Activated T-cell treated with anti-CD3 and anti-CD28 coated beads, Interleukin-2, amount 50 U/mL, for 72 hours (primary cell): Measurements from ENCODE around the gene OR5A2. TPM values are rescaled to one million over a fixed set of nuclear protein-coding genes. Genes with fewer than 3 reads are reported as not detected.
A peak's percentile ranks its signal among the peaks of the same experiment; 100 is the strongest.
"Not testable (repeated sequence)": the region's sequence is repeated elsewhere in the genome, so short reads cannot be mapped to it uniquely, and the experiment has no call there.

Experiments used
- ATAC-seq, 2 donors: fragments of 150-1000 bp; cut with Tn5 transposase; replicated peaks in 1 of 2; 2 replicates each; pipeline ENCODE4 v1.10.0; 2021; ENCODE audit warnings: moderate library complexity in 2 of 2, mild to moderate bottlenecking in 1 of 2
- DNase-seq, 2 donors: peaks; one replicate each; pipeline ENCODE4 v3.0.0; 2021 to 2022; ENCODE audit warnings: mixed read lengths in 1 of 2
- H3K27ac Mint-ChIP-seq: one replicate; pipeline ENCODE4 v1.8.0; 2022; ENCODE audit warnings: mild to moderate bottlenecking, moderate library complexity, mixed read lengths
- H3K27me3 Mint-ChIP-seq: one replicate; pipeline ENCODE4 v1.8.0; 2022; ENCODE audit warnings: low read depth, mixed read lengths
- H3K36me3 Mint-ChIP-seq, 2 donors: one replicate each; pipeline ENCODE4 v1.8.0; 2022; ENCODE audit warnings: mixed read lengths in 2 of 2, mild to moderate bottlenecking in 1 of 2; ENCODE audit not compliant: insufficient read depth in 2 of 2
- H3K4me1 Mint-ChIP-seq: one replicate; pipeline ENCODE4 v1.8.0; 2022; ENCODE audit warnings: low read depth, mixed read lengths
- H3K4me3 Mint-ChIP-seq, 2 donors: one replicate each; pipeline ENCODE4 v1.8.0; 2022; ENCODE audit warnings: mild to moderate bottlenecking in 2 of 2, mixed read lengths in 2 of 2, moderate library complexity in 2 of 2
- H3K9me3 Mint-ChIP-seq, 2 donors: one replicate each; pipeline ENCODE4 v1.8.0; 2022; ENCODE audit warnings: mixed read lengths in 2 of 2
- total RNA-seq, 2 donors: library from RNA; stranded (reverse); gene quantifications; one replicate each; pipeline ENCODE4 v1.2.3, GENCODE V29; 2022

OR5A2 gene
- not detected for total RNA-seq

- Mint-ChIP-seq H3K36me3 (no peaks in the 10 kb centered on the region), H3K27ac (no peak within 1 kb of the TSS), H3K27me3 (peaks cover 20% of the 10 kb centered on the region), H3K9me3 (no peaks in the 10 kb centered on the region), H3K4me1 (no peaks in the 10 kb centered on the region), H3K4me3 (no peak within 1 kb of the TSS)
- ATAC-seq (no peak), DNase-seq (no peak)
Observed at GRCh38 chr11:59426361-59427067, at the start of gene OR5A2. Gene OR5A2 (minus strand): TSS chr11:59426413. CDS start chr11:59422953, 3,460 bp downstream.

GRCh38 chr11:59475176-59475575 is 49.0 kb upstream of the OR5A2 start:
- Mint-ChIP-seq H3K27ac (no peak overlapping the region), H3K4me3 (no peak overlapping the region), H3K9me3 (no peaks in the 10 kb centered on the region), H3K4me1 (no peaks in the 10 kb centered on the region), H3K36me3 (no peaks in the 10 kb centered on the region), H3K27me3 (peaks cover 25% of the 10 kb centered on the region)
- DNase-seq (no peak), ATAC-seq (no peak)

- peaks cover 21% of the 10 kb centered on the region for H3K27me3 Mint-ChIP-seq
- no peaks in the 10 kb centered on the region for H3K36me3 Mint-ChIP-seq
- H3K27ac Mint-ChIP-seq = no peak within 1 kb of the TSS
- no peak within 1 kb of the TSS for H3K4me3 Mint-ChIP-seq
- no peaks in the 10 kb centered on the region for H3K4me1 Mint-ChIP-seq
- H3K9me3 Mint-ChIP-seq = no peaks in the 10 kb centered on the region
- ATAC-seq (no peak), DNase-seq (no peak)
Observed at GRCh38 chr11:59473015-59473414, 46.8 kb upstream of the OR5A2 start, which contains the start of gene OR4D10. Gene OR4D10 (plus strand): TSS chr11:59473315. CDS start chr11:59477430, 4,115 bp downstream.

GRCh38 chr11:59463190-59463641 is 37.0 kb upstream of the OR5A2 start:
- H3K4me1 Mint-ChIP-seq = no peaks in the 10 kb centered on the region

GRCh38 chr11:59459916-59460315 is 33.7 kb upstream of the OR5A2 start:
- Mint-ChIP-seq H3K4me1 (no peaks in the 10 kb centered on the region), H3K36me3 (no peaks in the 10 kb centered on the region), H3K4me3 (no peak overlapping the region), H3K9me3 (no peaks in the 10 kb centered on the region), H3K27ac (no peak overlapping the region), H3K27me3 (peaks cover 29% of the 10 kb centered on the region)
- ATAC-seq (no peak), DNase-seq (no peak)

More at GRCh38 chr11:59463190-59463641, 37.0 kb upstream of the OR5A2 start:
- Mint-ChIP-seq H3K27me3 (peaks cover 20% of the 10 kb centered on the region), H3K36me3 (no peaks in the 10 kb centered on the region), H3K4me3 (no peak overlapping the region), H3K27ac (no peak overlapping the region), H3K9me3 (no peaks in the 10 kb centered on the region)
- DNase-seq = no peak
- ATAC-seq = no peak

GRCh38 chr11:59456661-59457060 is 30.4 kb upstream of the OR5A2 start, which contains the start of gene OR4D6:
Gene OR4D6 (plus strand): TSS chr11:59456961. CDS start chr11:59456961, 0 bp downstream.
- Mint-ChIP-seq H3K4me3 (no peak within 1 kb of the TSS), H3K4me1 (no peaks in the 10 kb centered on the region), H3K9me3 (no peaks in the 10 kb centered on the region), H3K27ac (no peak within 1 kb of the TSS), H3K36me3 (no peaks in the 10 kb centered on the region), H3K27me3 (peaks cover 10% of the 10 kb centered on the region)
- DNase-seq (no peak), ATAC-seq (no peak)

DNA sequence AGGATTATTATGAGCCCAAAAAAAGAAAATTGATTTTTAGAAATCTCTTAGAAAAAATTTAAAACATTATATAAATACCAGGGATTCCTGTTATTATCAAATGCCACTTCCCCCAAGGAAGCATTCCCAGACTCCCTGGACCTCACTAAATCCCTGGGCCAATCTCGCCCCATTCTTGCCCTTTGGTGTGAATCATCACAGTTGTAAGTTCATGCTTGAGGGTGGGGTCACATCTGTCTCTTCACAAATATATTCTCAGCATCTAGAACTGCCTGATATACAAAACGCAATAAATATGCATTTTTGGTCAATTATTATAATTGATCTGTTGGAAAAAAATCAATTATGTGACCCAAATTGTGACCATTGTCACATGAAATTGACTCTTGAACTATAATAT is 22.3 kb upstream of the OR5A2 start:
- no peak overlapping the region for H3K4me3 Mint-ChIP-seq
- no peaks in the 10 kb centered on the region for H3K4me1 Mint-ChIP-seq
- no peak overlapping the region for H3K27ac Mint-ChIP-seq
- peaks cover 5% of the 10 kb centered on the region for H3K27me3 Mint-ChIP-seq
- no peak for DNase-seq
- no peak for ATAC-seq
- peaks cover 0 to 4% of the 10 kb centered on the region in 2 donors for H3K9me3 Mint-ChIP-seq
- H3K36me3 Mint-ChIP-seq = peaks cover 0 to 2% of the 10 kb centered on the region in 2 donors

DNA sequence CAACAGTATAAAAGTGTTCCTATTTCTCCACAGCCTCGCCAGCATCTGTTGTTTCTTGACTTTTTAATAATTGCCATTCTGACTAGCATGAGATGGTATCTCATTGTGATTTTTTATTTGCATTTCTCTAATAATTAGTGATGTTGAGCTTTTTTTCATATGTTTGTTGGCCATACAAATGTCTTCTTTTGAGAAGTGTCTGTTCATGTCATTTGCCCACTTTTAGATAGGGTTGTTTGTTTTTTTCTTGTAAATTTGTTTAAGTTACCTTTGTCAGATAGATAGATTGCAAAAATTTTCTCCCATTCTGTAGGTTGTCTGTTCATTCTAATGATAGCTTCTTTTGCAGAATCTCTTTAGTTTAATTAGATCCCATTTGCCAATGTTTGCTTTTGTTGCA is 19.4 kb upstream of the OR5A2 start:
- not testable (repeated sequence) for ATAC-seq

GRCh38 chr11:59437770-59438169 is 11.6 kb upstream of the OR5A2 start:
- ATAC-seq (no peak), DNase-seq (no peak)
- Mint-ChIP-seq H3K4me1 (no peaks in the 10 kb centered on the region), H3K4me3 (no peak overlapping the region), H3K36me3 (no peaks in the 10 kb centered on the region), H3K27me3 (peaks cover 7% of the 10 kb centered on the region), H3K9me3 (no peaks in the 10 kb centered on the region), H3K27ac (no peak overlapping the region)

More for the DNA sequence above, 19.4 kb upstream of the OR5A2 start:
- H3K4me1 Mint-ChIP-seq, H3K36me3 Mint-ChIP-seq, DNase-seq, H3K27ac Mint-ChIP-seq, H3K4me3 Mint-ChIP-seq, H3K27me3 Mint-ChIP-seq, H3K9me3 Mint-ChIP-seq: not testable (repeated sequence)

- H3K9me3 Mint-ChIP-seq = no peaks in the 10 kb centered on the region
- peaks cover 22% of the 10 kb centered on the region for H3K27me3 Mint-ChIP-seq
- ATAC-seq (no peak), DNase-seq (no peak)
- no peaks in the 10 kb centered on the region for H3K36me3 Mint-ChIP-seq
- no peaks in the 10 kb centered on the region for H3K4me1 Mint-ChIP-seq
- no peak within 1 kb of the TSS for H3K27ac Mint-ChIP-seq
- no peak within 1 kb of the TSS for H3K4me3 Mint-ChIP-seq
Observed at GRCh38 chr11:59436169-59436568, 10.0 kb upstream of the OR5A2 start, which contains the start of gene OR5A1. Gene OR5A1 (plus strand): TSS chr11:59436469. CDS start chr11:59443169, 6,700 bp downstream.

- no peaks in the 10 kb centered on the region for H3K36me3 Mint-ChIP-seq
- peak; percentile 36 to 52 for DNase-seq
Observed at GRCh38 chr11:59429924-59430516, 3.8 kb upstream of the OR5A2 start.

DNA sequence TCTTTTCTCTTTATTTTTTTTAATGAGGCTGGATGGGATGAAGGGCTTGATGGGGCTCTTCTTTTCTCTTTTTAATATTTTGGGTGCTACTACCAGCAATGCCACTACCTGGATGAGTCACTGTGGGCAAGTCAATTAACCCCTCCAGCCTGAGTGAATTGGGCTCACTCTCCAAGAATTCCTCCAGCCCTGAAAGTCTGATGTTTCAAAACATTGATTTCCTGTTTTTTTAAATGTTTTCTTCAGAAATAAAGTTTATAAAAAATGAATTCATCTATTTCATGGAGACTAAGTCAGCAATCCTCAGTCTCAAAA is 812 bp upstream of the OR5A2 start:
- Mint-ChIP-seq H3K27ac (no peak overlapping the region), H3K4me1 (no peaks in the 10 kb centered on the region), H3K9me3 (no peaks in the 10 kb centered on the region), H3K27me3 (peaks cover 25% of the 10 kb centered on the region), H3K4me3 (no peak overlapping the region), H3K36me3 (no peaks in the 10 kb centered on the region)
- ATAC-seq (no peak), DNase-seq (no peak)

More at GRCh38 chr11:59429924-59430516, 3.8 kb upstream of the OR5A2 start:
- H3K9me3 Mint-ChIP-seq = no peaks in the 10 kb centered on the region
- no peak overlapping the region for H3K4me3 Mint-ChIP-seq
- no peak overlapping the region for H3K27ac Mint-ChIP-seq
- H3K27me3 Mint-ChIP-seq = peaks cover 33% of the 10 kb centered on the region
- H3K4me1 Mint-ChIP-seq = no peaks in the 10 kb centered on the region
- ATAC-seq = peak; percentile 45 to 55

- no peak for ATAC-seq
Observed at GRCh38 chr11:59425131-59425530, 1.1 kb downstream of the OR5A2 start.

More at GRCh38 chr11:59425131-59425530, 1.1 kb downstream of the OR5A2 start:
- Mint-ChIP-seq H3K4me1 (no peaks in the 10 kb centered on the region), H3K4me3 (no peak overlapping the region), H3K9me3 (no peaks in the 10 kb centered on the region), H3K36me3 (no peaks in the 10 kb centered on the region), H3K27ac (no peak overlapping the region), H3K27me3 (peaks cover 15% of the 10 kb centered on the region)
- DNase-seq = no peak
